Lower leg skin (tissue), 4 donors: ENCODE results near the gene SLC35F5. TPM values are rescaled to one million over a fixed set of nuclear protein-coding genes. Genes with fewer than 3 reads are reported as not detected.

Source experiments
- DNase-seq, 2 donors: peaks; one replicate each; pipeline ENCODE4 v3.0.0-alpha.2; 2019; ENCODE audit warnings: low spot score in 2 of 2
- H3K4me3 ChIP-seq: fragments of 200-600 bp; sonication (generic); 2 replicates; pipeline ENCODE4 v1.5.1; 2017; ENCODE audit warnings: mild to moderate bottlenecking, low read depth; ENCODE audit not compliant: poor library complexity, severe bottlenecking
- POLR2A ChIP-seq, 2 donors: fragments of 450-650 bp; IDR thresholded peaks; one replicate each; pipeline ENCODE4 v1.6.1; 2016 to 2017; ENCODE audit warnings: antibody characterized with exemption in 2 of 2, mild to moderate bottlenecking in 1 of 2, moderate library complexity in 1 of 2
- WGBS, 2 donors: methylation state at CpG; one replicate each; pipeline ENCODE4 v1.1.5; 2018; 5-methylcytosine and 5-hydroxymethylcytosine counted together
- intact Hi-C: fragments of 100-400 bp; cut with DNase I; formaldehyde crosslinking; loops from one replicate; pipeline ENCODE4 v1.15.0; 2023; ENCODE audit warnings: low total_unique reads
- total RNA-seq, 4 donors: library from RNA; depleted of rRNA; stranded (reverse); fragments of >200 nt; gene quantifications; one replicate each; pipeline ENCODE4 v1.1.0, GENCODE V29; 2016
- TF ChIP-seq, protein P1 (sequence below), 3 donors: fragments of 450-650 bp; IDR thresholded peaks; one replicate each; pipeline ENCODE4 v1.5.1; 2016; ENCODE audit warnings: antibody characterized with exemption in 3 of 3, mild to moderate bottlenecking in 3 of 3, moderate library complexity in 2 of 3

Gene SLC35F5
- total RNA-seq, 4 donors from 2014 or later: 75.1 to 126 (median 81.9) TPM

DNA sequence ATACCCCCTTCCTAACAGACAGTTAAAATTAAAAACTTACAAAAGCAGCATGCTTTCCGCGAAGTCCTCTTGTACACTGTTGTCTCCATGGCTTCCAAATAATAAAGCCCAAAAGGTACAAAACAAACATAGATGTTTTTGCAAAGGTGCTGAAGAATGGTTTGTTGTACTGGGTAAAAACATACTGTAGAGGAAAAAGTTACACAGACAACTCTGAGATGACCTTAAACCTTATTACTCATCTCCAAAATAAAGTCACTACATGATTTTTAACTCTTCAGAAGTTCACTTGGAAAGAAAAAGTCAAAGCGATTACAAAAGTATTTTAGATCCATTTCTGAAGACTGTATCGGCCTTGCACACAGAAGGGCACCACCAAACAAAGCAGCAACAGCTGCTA lies 6.1 kb downstream of the SLC35F5 start:
- WGBS, 2 donors: 96 to 97% methylated on average over 4 of the region's 4 CpGs
- intact Hi-C loops: loop anchor here (10.0 kb wide), 1 partner anchor 134 kb away; no protein-coding TSS in a partner anchor
- no peak for DNase-seq
- H3K4me3 ChIP-seq: no peak overlapping the region
- no peak for TF ChIP-seq POLR2A (IDR thresholded peaks at IDR 0.05)
- TF ChIP-seq, protein P1, sequence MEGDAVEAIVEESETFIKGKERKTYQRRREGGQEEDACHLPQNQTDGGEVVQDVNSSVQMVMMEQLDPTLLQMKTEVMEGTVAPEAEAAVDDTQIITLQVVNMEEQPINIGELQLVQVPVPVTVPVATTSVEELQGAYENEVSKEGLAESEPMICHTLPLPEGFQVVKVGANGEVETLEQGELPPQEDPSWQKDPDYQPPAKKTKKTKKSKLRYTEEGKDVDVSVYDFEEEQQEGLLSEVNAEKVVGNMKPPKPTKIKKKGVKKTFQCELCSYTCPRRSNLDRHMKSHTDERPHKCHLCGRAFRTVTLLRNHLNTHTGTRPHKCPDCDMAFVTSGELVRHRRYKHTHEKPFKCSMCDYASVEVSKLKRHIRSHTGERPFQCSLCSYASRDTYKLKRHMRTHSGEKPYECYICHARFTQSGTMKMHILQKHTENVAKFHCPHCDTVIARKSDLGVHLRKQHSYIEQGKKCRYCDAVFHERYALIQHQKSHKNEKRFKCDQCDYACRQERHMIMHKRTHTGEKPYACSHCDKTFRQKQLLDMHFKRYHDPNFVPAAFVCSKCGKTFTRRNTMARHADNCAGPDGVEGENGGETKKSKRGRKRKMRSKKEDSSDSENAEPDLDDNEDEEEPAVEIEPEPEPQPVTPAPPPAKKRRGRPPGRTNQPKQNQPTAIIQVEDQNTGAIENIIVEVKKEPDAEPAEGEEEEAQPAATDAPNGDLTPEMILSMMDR (IDR thresholded peaks at IDR 0.05): no peak

DNA sequence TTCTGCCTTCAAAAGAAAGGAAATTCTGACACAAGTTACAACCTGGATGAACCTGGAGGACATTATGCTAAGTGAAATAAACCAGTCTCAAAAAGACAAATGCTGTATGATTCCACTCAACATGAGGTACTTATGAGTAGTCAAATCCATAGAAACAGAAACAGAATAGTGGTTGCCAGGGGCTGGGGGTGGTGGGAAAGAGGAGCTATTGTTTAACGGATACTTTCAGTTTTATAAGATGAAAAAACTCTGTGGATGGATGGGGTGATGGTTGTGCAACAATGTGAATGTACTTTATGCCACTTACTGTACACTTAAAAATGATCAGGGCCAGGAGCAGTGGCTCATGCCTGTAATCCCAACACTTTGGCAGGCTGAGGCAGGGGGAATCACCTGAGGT lies 15.4 kb downstream of the SLC35F5 start:
- no peak for DNase-seq
- WGBS, 2 donors: 93% methylated on average over 1 of the region's 1 CpG
- H3K4me3 ChIP-seq: no peak overlapping the region
- TF ChIP-seq POLR2A (IDR thresholded peaks at IDR 0.05): no peak
- TF ChIP-seq, protein P1 (IDR thresholded peaks at IDR 0.05): no peak
- intact Hi-C loops: no loop called here

DNA sequence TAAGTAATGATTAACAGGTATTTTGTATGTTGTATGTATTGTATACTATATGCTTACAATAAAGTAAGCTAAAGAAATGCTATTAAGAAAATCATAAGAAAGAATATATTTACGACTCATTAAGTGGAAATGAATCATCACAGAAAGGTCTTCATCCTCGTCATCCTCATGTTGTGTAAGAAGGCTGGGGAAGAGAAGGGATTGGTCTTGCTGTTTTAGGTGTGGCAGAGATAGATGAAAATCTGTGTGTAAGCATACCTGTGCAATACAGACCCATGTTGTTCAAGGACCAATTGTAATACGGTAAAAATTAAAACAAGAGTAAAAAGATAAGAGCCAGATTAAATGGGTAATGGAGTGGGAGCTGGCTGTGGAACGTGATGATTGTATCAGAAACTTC lies 16.6 kb downstream of the SLC35F5 start:
- 82 to 90% methylated on average over 4 of the region's 4 CpGs for WGBS, 2 donors
- TF ChIP-seq, protein P1 (IDR thresholded peaks at IDR 0.05): no peak
- no peak for TF ChIP-seq POLR2A (IDR thresholded peaks at IDR 0.05)
- intact Hi-C loops: no loop called here
- no peak overlapping the region for H3K4me3 ChIP-seq
- no peak for DNase-seq

DNA sequence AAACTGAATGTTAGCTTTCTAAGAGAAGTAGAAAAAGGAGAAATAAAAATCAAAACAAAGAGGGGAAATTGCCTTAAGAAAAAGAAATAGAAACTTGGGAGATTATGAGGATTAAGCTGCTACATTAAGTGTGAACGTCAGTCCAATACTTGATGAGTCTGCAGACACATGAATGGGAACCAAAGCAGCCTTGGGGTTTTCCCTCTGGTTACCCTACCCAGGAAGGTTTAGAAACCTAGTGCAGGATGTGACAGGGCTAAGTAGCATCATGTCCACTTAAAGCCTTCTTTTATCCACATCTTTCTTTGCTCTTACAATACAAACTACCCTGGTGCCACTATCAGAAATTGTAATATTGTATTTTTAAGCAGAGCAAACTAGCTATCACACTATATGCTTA lies 22.3 kb downstream of the SLC35F5 start:
- WGBS, 2 donors: 81 to 89% methylated on average over 1 of the region's 1 CpG
- no peak for DNase-seq
- no peak overlapping the region for H3K4me3 ChIP-seq
- TF ChIP-seq POLR2A (IDR thresholded peaks at IDR 0.05): no peak
- TF ChIP-seq, protein P1 (IDR thresholded peaks at IDR 0.05): no peak
- intact Hi-C loops: no loop called here

DNA sequence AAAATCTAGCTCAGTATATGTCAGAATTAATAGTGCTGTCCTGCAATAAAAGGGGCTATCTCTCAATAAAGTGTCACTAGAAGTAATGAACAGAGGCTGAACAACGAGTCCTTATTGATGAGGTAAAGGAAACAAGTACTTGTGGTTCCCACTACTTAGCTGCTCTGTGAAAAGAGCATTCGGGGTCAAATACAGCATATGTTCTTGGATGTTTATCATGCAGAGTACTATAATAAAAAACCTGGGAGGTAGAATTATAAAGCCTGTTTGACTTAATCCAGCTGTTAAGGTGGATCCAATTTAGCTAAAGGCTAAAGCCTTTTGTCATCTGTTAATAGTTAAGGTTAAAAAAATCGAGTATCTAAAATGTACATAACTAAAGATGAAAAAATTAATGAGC lies 32.4 kb downstream of the SLC35F5 start:
- WGBS, 2 donors: 54 to 58% methylated on average over 3 of the region's 3 CpGs

DNA sequence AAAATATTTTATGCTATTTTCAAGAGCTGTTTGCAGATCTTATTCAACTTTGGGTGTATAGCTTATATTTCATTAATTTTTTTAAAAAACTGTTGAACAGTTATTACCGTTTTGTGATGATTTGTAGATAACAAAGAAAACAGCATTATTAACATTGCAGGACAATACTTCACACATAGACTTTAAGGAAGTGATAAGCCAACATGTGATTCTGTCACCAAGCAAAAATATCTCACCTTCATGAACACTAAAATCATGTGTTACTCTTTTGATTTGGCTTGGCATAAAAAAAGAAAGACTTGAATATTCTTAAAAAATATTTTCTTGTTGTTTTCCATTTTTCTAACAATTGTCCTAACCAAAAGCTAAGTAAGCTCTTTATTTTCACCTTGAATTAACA lies 33.0 kb downstream of the SLC35F5 start:
- no peak overlapping the region for H3K4me3 ChIP-seq
- intact Hi-C loops: no loop called here
- DNase-seq: no peak
- 77 to 79% methylated on average over 1 of the region's 1 CpG for WGBS, 2 donors
- TF ChIP-seq, protein P1 (IDR thresholded peaks at IDR 0.05): no peak
- no peak for TF ChIP-seq POLR2A (IDR thresholded peaks at IDR 0.05)

More for the DNA sequence above, 32.4 kb downstream of the SLC35F5 start:
- intact Hi-C loops: no loop called here
- H3K4me3 ChIP-seq: no peak overlapping the region
- TF ChIP-seq, protein P1 (IDR thresholded peaks at IDR 0.05): no peak
- no peak for TF ChIP-seq POLR2A (IDR thresholded peaks at IDR 0.05)
- DNase-seq: no peak
